ENCODE data around the gene COL2A1. TPM values are rescaled to one million over a fixed set of nuclear protein-coding genes. Genes with fewer than 3 reads are reported as not detected.

Gene COL2A1
- total RNA-seq, 1 experiment from 2014 or later = 0.50 TPM

DNA sequence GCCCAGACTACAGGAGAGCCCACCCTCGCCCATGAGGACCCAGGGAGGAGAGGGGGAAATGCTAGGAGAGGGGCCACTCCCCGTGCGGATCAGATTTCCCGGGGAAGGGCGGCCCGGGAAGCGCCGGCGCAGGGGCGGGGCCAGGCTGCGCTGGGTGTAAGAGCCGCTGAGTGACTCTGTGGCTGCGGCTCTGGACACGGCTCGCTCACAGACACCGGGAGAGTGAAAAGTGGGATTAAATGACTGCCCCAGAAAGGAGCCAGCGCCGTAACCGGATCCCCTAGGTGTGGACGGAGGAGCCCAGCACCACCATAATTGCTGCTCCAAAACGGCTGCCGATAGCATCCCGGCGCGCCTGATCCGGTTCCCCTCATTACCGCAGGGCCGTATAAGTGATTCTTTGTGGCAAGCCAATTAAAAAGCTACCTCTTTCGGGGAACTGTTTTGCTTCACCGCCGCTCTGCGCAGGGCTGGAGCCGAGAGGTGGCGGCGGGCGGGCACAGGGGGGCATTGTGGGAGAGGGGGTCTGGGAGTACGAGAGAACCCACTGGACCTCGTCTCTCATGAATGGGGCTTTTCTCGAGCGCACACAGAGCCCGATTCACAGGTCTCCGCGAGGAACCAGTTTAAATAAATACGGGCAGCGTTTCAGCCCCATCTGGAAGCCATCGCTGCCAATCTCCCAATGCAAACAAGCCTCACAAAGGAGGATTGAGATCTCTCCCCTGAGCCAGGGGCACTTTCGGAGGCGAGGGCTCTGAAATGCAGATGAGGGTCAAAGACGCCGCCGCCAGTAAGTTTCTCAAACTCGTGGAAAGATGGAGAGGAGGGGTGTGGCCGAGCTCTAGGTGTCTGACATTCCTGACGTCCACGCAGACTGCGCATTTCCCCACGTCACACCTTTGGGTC lies 2.5 kb downstream of the COL2A1 start:
- no peak overlapping the region for H3K27ac Mint-ChIP-seq (ENCODE audit: unreplicated experiment)
- no TSS peak for BruUV-seq (replicated peaks)
- H3K27me3 Mint-ChIP-seq (ENCODE audit: unreplicated experiment) = peaks cover 99% of the 10 kb centered on the region
- TF ChIP-seq, protein P1, sequence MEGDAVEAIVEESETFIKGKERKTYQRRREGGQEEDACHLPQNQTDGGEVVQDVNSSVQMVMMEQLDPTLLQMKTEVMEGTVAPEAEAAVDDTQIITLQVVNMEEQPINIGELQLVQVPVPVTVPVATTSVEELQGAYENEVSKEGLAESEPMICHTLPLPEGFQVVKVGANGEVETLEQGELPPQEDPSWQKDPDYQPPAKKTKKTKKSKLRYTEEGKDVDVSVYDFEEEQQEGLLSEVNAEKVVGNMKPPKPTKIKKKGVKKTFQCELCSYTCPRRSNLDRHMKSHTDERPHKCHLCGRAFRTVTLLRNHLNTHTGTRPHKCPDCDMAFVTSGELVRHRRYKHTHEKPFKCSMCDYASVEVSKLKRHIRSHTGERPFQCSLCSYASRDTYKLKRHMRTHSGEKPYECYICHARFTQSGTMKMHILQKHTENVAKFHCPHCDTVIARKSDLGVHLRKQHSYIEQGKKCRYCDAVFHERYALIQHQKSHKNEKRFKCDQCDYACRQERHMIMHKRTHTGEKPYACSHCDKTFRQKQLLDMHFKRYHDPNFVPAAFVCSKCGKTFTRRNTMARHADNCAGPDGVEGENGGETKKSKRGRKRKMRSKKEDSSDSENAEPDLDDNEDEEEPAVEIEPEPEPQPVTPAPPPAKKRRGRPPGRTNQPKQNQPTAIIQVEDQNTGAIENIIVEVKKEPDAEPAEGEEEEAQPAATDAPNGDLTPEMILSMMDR (IDR thresholded peaks at IDR 0.05; ENCODE audit: unreplicated experiment) = no peak
- CTCF ChIA-PET = no interaction called here
- peaks cover 8% of the 10 kb centered on the region for H3K36me3 Mint-ChIP-seq (ENCODE audit: insufficient read depth, unreplicated experiment)
- H3K4me3 Mint-ChIP-seq (ENCODE audit: low read depth, unreplicated experiment) = peak overlapping the region; percentile 64
- no peaks in the 10 kb centered on the region for H3K9me3 Mint-ChIP-seq (ENCODE audit: low read depth, unreplicated experiment)
- DNase-seq = peak; percentile 32
- H3K4me1 Mint-ChIP-seq (ENCODE audit: low read depth, unreplicated experiment) = no peaks in the 10 kb centered on the region
- intact Hi-C loops (cut with micrococcal nuclease; ENCODE audit: unreplicated experiment) = no loop called here

DNA sequence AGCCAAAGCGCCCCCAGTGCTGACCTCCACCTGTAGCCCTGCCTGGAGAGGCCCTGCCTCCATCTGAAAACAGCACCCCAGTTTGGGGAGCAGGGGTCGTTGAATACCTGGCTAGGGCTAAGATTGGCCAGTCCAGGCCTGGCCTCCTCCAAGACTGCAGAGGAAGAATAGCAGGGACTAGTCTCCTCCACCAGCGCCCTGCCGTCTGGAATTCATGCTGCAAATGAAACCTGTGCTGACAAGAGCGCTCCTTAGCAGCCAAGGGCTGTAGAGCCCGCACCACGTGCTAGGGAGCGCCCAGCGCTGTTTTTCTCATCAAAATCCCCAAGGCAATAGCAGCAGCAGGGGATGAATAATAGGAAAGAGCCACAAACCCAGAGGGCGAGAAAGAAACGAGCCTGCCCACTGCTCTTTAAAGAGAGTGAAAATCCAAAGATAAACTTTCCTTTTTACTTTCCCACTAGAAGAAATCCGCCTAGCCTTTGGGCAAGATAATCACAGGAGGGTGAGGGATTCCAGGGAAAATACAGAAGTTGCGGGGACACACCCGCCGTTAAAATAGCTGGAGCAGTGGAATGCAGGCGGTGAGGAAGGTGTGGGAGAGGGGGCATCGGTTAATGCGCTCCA lies 3.3 kb downstream of the COL2A1 start:
- TF ChIP-seq, protein P1 (IDR thresholded peaks at IDR 0.05; ENCODE audit: unreplicated experiment) = no peak
- Mint-ChIP-seq H3K27me3 (ENCODE audit: unreplicated experiment) (peaks cover 98% of the 10 kb centered on the region), H3K4me3 (ENCODE audit: low read depth, unreplicated experiment) (peak overlapping the region; percentile 64), H3K27ac (ENCODE audit: unreplicated experiment) (no peak overlapping the region), H3K36me3 (ENCODE audit: insufficient read depth, unreplicated experiment) (peaks cover 8% of the 10 kb centered on the region), H3K4me1 (ENCODE audit: low read depth, unreplicated experiment) (no peaks in the 10 kb centered on the region), H3K9me3 (ENCODE audit: low read depth, unreplicated experiment) (no peaks in the 10 kb centered on the region)
- intact Hi-C loops (cut with micrococcal nuclease; ENCODE audit: unreplicated experiment) = no loop called here
- CTCF ChIA-PET = no interaction called here
- peak; percentile 8 for DNase-seq
- no TSS peak for BruUV-seq (replicated peaks)

DNA sequence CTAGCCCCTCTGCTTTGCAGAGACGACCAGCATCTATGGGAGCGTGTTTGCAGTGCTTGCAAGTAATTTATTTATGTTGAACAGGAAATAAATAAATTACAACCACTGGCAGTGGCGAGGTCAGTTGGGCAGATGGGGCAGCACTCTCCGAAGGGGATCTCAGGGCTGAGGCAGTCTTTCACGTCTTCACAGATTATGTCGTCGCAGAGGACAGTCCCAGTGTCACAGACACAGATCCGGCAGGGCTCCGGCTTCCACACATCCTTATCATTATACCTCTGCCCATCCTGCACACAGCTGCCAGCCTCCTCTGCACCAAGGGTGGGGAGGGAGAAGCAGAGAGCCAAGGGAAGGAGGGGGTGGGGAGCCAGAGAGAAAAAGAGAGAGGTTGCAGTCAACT lies 4.5 kb downstream of the COL2A1 start:
- no peak for DNase-seq
- TF ChIP-seq, protein P1 (IDR thresholded peaks at IDR 0.05; ENCODE audit: unreplicated experiment) = no peak
- no TSS peak for BruUV-seq (replicated peaks)
- intact Hi-C loops (cut with micrococcal nuclease; ENCODE audit: unreplicated experiment) = no loop called here
- H3K4me1 Mint-ChIP-seq (ENCODE audit: low read depth, unreplicated experiment) = no peaks in the 10 kb centered on the region
- H3K27ac Mint-ChIP-seq (ENCODE audit: unreplicated experiment) = no peak overlapping the region
- H3K36me3 Mint-ChIP-seq (ENCODE audit: insufficient read depth, unreplicated experiment) = peaks cover 8% of the 10 kb centered on the region
- peaks cover 98% of the 10 kb centered on the region for H3K27me3 Mint-ChIP-seq (ENCODE audit: unreplicated experiment)
- CTCF ChIA-PET = no interaction called here
- no peak overlapping the region for H3K4me3 Mint-ChIP-seq (ENCODE audit: low read depth, unreplicated experiment)
- no peaks in the 10 kb centered on the region for H3K9me3 Mint-ChIP-seq (ENCODE audit: low read depth, unreplicated experiment)

DNA sequence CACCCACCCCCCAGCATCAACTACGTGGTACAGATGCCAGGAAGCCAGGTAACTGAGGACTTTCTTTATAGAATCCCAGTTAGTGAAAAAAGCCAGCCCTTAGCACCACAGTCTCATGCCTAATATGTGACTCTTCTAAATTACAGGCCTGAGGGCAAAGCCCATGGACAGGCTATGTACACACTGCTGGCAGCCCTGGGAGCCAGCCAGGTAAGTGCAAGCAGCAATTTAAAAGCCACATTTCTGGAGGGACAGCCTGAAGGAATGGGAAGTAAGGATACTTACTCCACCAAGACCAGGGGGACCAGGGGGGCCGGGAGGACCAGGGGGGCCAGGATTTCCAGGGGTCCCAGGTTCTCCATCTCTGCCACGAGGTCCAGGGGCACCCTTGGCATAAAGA lies 7.0 kb downstream of the COL2A1 start:
- no peaks in the 10 kb centered on the region for H3K9me3 Mint-ChIP-seq (ENCODE audit: low read depth, unreplicated experiment)
- no peaks in the 10 kb centered on the region for H3K4me1 Mint-ChIP-seq (ENCODE audit: low read depth, unreplicated experiment)
- peaks cover 99% of the 10 kb centered on the region for H3K27me3 Mint-ChIP-seq (ENCODE audit: unreplicated experiment)
- CTCF ChIA-PET = no interaction called here
- no peak overlapping the region for H3K27ac Mint-ChIP-seq (ENCODE audit: unreplicated experiment)
- intact Hi-C loops (cut with micrococcal nuclease; ENCODE audit: unreplicated experiment) = no loop called here
- TF ChIP-seq, protein P1 (IDR thresholded peaks at IDR 0.05; ENCODE audit: unreplicated experiment) = no peak
- peaks cover 8% of the 10 kb centered on the region for H3K36me3 Mint-ChIP-seq (ENCODE audit: insufficient read depth, unreplicated experiment)
- no TSS peak for BruUV-seq (replicated peaks)
- no peak overlapping the region for H3K4me3 Mint-ChIP-seq (ENCODE audit: low read depth, unreplicated experiment)
- DNase-seq = no peak

Measured in Calu3 (cell line).